Heart left ventricle (tissue), 13 donors: ENCODE results near the gene FNDC3B.
"Not testable (repeated sequence)": the region's sequence is repeated elsewhere in the genome, so short reads cannot be mapped to it uniquely, and the experiment has no call there.

Experiments used
- CTCF ChIP-seq, 12 donors: fragments of 200-600 bp; sonication (generic) in 4 of 12; IDR thresholded peaks; one replicate each; pipeline versions ENCODE4 v1.5.0 to v1.8.0; 2018 to 2022; ENCODE audit warnings: antibody characterized with exemption in 12 of 12, mild to moderate bottlenecking in 5 of 12
- POLR2A ChIP-seq, 2 donors: fragments of 450-650 bp; IDR thresholded peaks; one replicate each; pipeline ENCODE4 v1.6.1; 2017; ENCODE audit warnings: antibody characterized with exemption in 2 of 2, mild to moderate bottlenecking in 2 of 2, moderate library complexity in 2 of 2
- donor health status: ischemic (EF 13 %, LVEDD 7.1; RV severe dilation, severe dysfunction).
- donor health status: DM: no; HTN: yes; CAD: no.
- donor health status: DM: no; HTN: no; CAD: no.
- donor health status: ischemic (EF 25% LVEDD 6.9; RV normal size, moderate dysfunction).
- donor health status: ischemic (EF 25% LVEDD 5.7; RV mildly dilated, moderate dysfunction).
- donor health status: ischemic (EF 35%, LVEDD 5.7; RV mildly dilated, moderate dysfunction).
- donor health status: nonischemic (EF 11% LVEDD 7.7; RV severe dilation, severe dysfunction).
- donor health status: DM: yes; HTN: yes; CAD: no.
- donor health status: PGD.
- donor health status: ischemic (EF 29% LVEDD 5.4; RV normal size, mild dysfunction).
- donor health status: nonischemic (EF 23%, LVEDD 6.1; RV moderate dilation, normal function).

GRCh38 chr3:171998731-171999130 lies 40.6 kb upstream of the FNDC3B start:
- TF ChIP-seq CTCF, POLR2A (IDR thresholded peaks at IDR 0.05): not testable (repeated sequence)
